ENCODE results near the gene PTPN6. TPM values are rescaled to one million over a fixed set of nuclear protein-coding genes. Genes with fewer than 3 reads are reported as not detected.
A peak's percentile ranks its signal among the peaks of the same experiment; 100 is the strongest.

PTPN6 gene
- polyA plus RNA-seq, 3 donors = 449 to 764 (median 562) TPM

DNA sequence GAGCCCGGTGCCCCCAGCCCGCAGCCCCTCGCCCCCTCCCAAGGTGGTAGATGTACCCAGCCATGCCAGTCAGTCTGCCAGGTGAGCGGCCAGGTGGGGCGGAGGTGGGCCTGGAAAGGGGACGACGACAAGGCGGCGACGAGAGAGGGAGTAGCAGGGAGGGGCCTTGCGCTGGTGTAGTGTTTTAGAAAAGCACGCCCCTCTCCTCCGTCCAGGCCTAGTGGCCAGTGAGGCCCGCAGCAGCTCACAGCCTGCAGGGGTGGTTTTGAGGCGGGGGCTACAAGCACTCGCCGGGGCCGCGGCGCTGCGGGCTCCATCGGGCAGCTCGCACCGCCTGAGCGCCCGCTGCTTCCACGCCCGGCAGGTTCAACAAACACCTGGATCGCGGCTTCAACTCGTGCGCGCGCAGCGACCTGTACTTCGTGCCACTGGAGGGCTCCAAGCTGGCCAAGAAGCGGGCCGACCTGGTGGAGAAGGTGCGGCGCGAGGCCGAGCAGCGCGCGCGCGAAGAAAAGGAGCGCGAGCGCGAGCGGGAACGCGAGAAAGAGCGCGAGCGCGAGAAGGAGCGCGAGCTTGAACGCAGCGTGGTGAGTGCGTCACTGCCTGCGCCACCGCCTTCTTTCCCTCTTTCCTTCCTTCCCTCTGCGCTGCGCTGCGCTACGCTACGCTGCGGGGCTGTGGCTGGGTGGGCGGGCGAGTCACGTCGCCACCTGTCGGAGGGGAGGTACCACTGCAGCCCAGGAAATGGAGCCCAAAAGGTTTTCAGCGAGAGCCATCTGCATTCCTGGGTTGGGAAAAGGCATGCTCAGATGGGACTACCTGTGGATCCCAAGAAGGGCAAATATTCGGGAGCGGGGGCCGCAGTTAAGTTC is 13.4 kb upstream of the PTPN6 start:
- Histone ChIP-seq H2AFZ (ENCODE audit: insufficient read depth, low read depth, low read length, poor library complexity, severe bottlenecking) (peak overlapping the region; percentile 96), H3K36me3 (replicated peaks in 1 of 2; ENCODE audit: control insufficient read depth in 1 of 2, insufficient read depth in 2 of 2, low read length in 2 of 2) (no peaks in the 10 kb centered on the region), H3K9me3 (replicated peaks in 1 of 2; ENCODE audit: control insufficient read depth in 1 of 2, insufficient read depth in 1 of 2, low read length in 2 of 2) (no peaks in the 10 kb centered on the region), H3K27ac (ENCODE audit: low read depth in 1 of 2, low read length in 2 of 2) (peak overlapping the region; percentile 18 to 82), H4K20me1 (ENCODE audit: insufficient read depth, low read length) (no peaks in the 10 kb centered on the region), H3K79me2 (ENCODE audit: insufficient read depth, low read length) (peaks cover 11% of the 10 kb centered on the region), H3K4me2 (replicated peaks; ENCODE audit: extremely low read depth, low read length, poor library complexity, severe bottlenecking) (peak overlapping the region; percentile 95), H3K27me3 (ENCODE audit: control insufficient read depth in 2 of 2, insufficient read depth in 2 of 2, low read length in 2 of 2) (no peaks in the 10 kb centered on the region), H3K4me3 (replicated peaks in 1 of 3; ENCODE audit: low read depth in 2 of 3, low read length in 3 of 3) (peak overlapping the region; percentile 55 to 90 (median 87)), H3K9ac (ENCODE audit: insufficient read depth, low read length, poor library complexity, severe bottlenecking) (peak overlapping the region; percentile 80), H3K4me1 (ENCODE audit: control insufficient read depth in 1 of 2, insufficient read depth in 2 of 2, low read length in 2 of 2) (peaks cover 38 to 43% of the 10 kb centered on the region in 2 donors)
- peak; percentile 95 to 96 (median 96) for DNase-seq
- H3K4me1 Mint-ChIP-seq = peaks cover 37% of the 10 kb centered on the region
- intact Hi-C loops (cut with micrococcal nuclease) = loop anchor here (2.0 to 5.0 kb wide), 2 partner anchors 33 to 35 kb away; partner anchors contain the start of genes EMG1 (in 2 of the 2) and PHB2 (in 2 of the 2)
- TF ChIP-seq, protein P1, sequence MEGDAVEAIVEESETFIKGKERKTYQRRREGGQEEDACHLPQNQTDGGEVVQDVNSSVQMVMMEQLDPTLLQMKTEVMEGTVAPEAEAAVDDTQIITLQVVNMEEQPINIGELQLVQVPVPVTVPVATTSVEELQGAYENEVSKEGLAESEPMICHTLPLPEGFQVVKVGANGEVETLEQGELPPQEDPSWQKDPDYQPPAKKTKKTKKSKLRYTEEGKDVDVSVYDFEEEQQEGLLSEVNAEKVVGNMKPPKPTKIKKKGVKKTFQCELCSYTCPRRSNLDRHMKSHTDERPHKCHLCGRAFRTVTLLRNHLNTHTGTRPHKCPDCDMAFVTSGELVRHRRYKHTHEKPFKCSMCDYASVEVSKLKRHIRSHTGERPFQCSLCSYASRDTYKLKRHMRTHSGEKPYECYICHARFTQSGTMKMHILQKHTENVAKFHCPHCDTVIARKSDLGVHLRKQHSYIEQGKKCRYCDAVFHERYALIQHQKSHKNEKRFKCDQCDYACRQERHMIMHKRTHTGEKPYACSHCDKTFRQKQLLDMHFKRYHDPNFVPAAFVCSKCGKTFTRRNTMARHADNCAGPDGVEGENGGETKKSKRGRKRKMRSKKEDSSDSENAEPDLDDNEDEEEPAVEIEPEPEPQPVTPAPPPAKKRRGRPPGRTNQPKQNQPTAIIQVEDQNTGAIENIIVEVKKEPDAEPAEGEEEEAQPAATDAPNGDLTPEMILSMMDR (IDR thresholded peaks at IDR 0.05) = peak; percentile 94
- peaks cover 13 to 25% of the 10 kb centered on the region in 2 donors for H3K36me3 Mint-ChIP-seq
- peak overlapping the region; percentile 78 to 79 for H3K4me3 Mint-ChIP-seq
- under 1% methylated on average over 68 of the region's 80 CpGs for WGBS (ENCODE audit: insufficient coverage)
- no peaks in the 10 kb centered on the region for H3K9me3 Mint-ChIP-seq
- H3K27ac Mint-ChIP-seq = peak overlapping the region in 6 of 7 donors; percentile 50 to 84 (median 68)
- H3K27me3 Mint-ChIP-seq (ENCODE audit: low read depth in 3 of 3) = no peaks in the 10 kb centered on the region

DNA sequence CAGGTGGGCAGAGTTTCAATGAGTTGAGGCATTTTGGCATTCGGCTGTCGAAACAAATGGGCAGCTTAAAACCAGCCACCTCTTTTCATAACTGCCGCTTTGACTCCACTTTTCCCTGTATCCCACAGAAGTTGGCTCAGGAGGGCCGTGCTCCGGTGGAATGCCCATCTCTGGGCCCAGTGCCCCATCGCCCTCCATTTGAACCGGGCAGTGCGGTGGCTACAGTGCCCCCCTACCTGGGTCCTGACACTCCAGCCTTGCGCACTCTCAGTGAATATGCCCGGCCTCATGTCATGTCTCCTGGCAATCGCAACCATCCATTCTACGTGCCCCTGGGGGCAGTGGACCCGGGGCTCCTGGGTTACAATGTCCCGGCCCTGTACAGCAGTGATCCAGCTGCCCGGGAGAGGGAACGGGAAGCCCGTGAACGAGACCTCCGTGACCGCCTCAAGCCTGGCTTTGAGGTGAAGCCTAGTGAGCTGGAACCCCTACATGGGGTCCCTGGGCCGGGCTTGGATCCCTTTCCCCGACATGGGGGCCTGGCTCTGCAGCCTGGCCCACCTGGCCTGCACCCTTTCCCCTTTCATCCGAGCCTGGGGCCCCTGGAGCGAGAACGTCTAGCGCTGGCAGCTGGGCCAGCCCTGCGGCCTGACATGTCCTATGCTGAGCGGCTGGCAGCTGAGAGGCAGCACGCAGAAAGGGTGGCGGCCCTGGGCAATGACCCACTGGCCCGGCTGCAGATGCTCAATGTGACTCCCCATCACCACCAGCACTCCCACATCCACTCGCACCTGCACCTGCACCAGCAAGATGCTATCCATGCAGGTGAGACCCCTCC is 12.6 kb upstream of the PTPN6 start:
- no peak overlapping the region for H3K9ac ChIP-seq (ENCODE audit: insufficient read depth, low read length, poor library complexity, severe bottlenecking)
- Mint-ChIP-seq H3K27me3 (ENCODE audit: low read depth in 3 of 3) (no peaks in the 10 kb centered on the region), H3K27ac (peak overlapping the region in 5 of 7 donors; percentile 3 to 74 (median 61)), H3K4me1 (peaks cover 44% of the 10 kb centered on the region), H3K4me3 (peak overlapping the region; percentile 78 to 79), H3K36me3 (peaks cover 13 to 25% of the 10 kb centered on the region in 2 donors), H3K9me3 (no peaks in the 10 kb centered on the region)
- no peak for DNase-seq
- H3K79me2 ChIP-seq (ENCODE audit: insufficient read depth, low read length) = peaks cover 11% of the 10 kb centered on the region
- no peaks in the 10 kb centered on the region for H3K36me3 ChIP-seq (replicated peaks in 1 of 2; ENCODE audit: control insufficient read depth in 1 of 2, insufficient read depth in 2 of 2, low read length in 2 of 2)
- no peaks in the 10 kb centered on the region for H3K9me3 ChIP-seq (replicated peaks in 1 of 2; ENCODE audit: control insufficient read depth in 1 of 2, insufficient read depth in 1 of 2, low read length in 2 of 2)
- H3K27me3 ChIP-seq (ENCODE audit: control insufficient read depth in 2 of 2, insufficient read depth in 2 of 2, low read length in 2 of 2) = no peaks in the 10 kb centered on the region
- peak overlapping the region in 1 of 3 experiments; percentile 90 for H3K4me3 ChIP-seq (replicated peaks in 1 of 3; ENCODE audit: low read depth in 2 of 3, low read length in 3 of 3)
- peaks cover 44 to 50% of the 10 kb centered on the region in 2 donors for H3K4me1 ChIP-seq (ENCODE audit: control insufficient read depth in 1 of 2, insufficient read depth in 2 of 2, low read length in 2 of 2)
- 91% methylated on average over 32 of the region's 32 CpGs for WGBS (ENCODE audit: insufficient coverage)
- peak overlapping the region; percentile 95 for H3K4me2 ChIP-seq (replicated peaks; ENCODE audit: extremely low read depth, low read length, poor library complexity, severe bottlenecking)
- intact Hi-C loops (cut with micrococcal nuclease) = loop anchor here (2.0 to 5.0 kb wide), 2 partner anchors 32 to 34 kb away; partner anchors contain the start of genes EMG1 (in 2 of the 2) and PHB2 (in 2 of the 2)
- H3K27ac ChIP-seq (ENCODE audit: low read depth in 1 of 2, low read length in 2 of 2) = peak overlapping the region; percentile 18 to 82
- TF ChIP-seq, protein P1 (IDR thresholded peaks at IDR 0.05) = peak; percentile 50
- H2AFZ ChIP-seq (ENCODE audit: insufficient read depth, low read depth, low read length, poor library complexity, severe bottlenecking) = peak overlapping the region; percentile 37
- no peaks in the 10 kb centered on the region for H4K20me1 ChIP-seq (ENCODE audit: insufficient read depth, low read length)

All from CD14-positive monocyte (primary cell).